NCI-H187 treated with DMSO at 0.1 percent for 48 hours (cell line): ENCODE results near the gene OCIAD1.

ENCODE experiments used
- DNase-seq: peaks from one replicate; lab custom pipeline; 2025; lab: John Stamatoyannopoulos, UW

OCIAD1 gene

GRCh38 chr4:48891028-48891619 lies 60.2 kb downstream of the OCIAD1 start:
- DNase-seq = peak; percentile 68

- DNase-seq = no peak
Measured at GRCh38 chr4:48896845-48897244, 66.0 kb downstream of the OCIAD1 start.

GRCh38 chr4:48898733-48899431 lies 68.0 kb downstream of the OCIAD1 start:
- DNase-seq = no peak

- DNase-seq = no peak
Measured at GRCh38 chr4:48899432-48899749, 68.5 kb downstream of the OCIAD1 start.

- DNase-seq = no peak
Measured at GRCh38 chr4:48899950-48900349, 69.1 kb downstream of the OCIAD1 start.

- DNase-seq = no peak
Measured at GRCh38 chr4:48901196-48901595, 70.3 kb downstream of the OCIAD1 start.

GRCh38 chr4:48902266-48902665 lies 71.4 kb downstream of the OCIAD1 start:
- peak; percentile 24 for DNase-seq

GRCh38 chr4:48904101-48904500 lies 73.2 kb downstream of the OCIAD1 start:
- DNase-seq = peak; percentile 73

GRCh38 chr4:48904541-48905142 lies 73.8 kb downstream of the OCIAD1 start:
- no peak for DNase-seq

- DNase-seq = no peak
Measured at GRCh38 chr4:48905363-48906015, 74.6 kb downstream of the OCIAD1 start.

- DNase-seq = peak; percentile 87
Measured at GRCh38 chr4:48906206-48907173, 75.6 kb downstream of the OCIAD1 start, which contains the start of gene OCIAD2. OCIAD2 (minus strand) TSS chr4:48906774; CDS start chr4:48904549, 2,225 bp downstream.

- DNase-seq = no peak
Measured at GRCh38 chr4:48907706-48908477, 77.0 kb downstream of the OCIAD1 start.

GRCh38 chr4:48908687-48909086 lies 77.8 kb downstream of the OCIAD1 start:
- no peak for DNase-seq

- DNase-seq = no peak
Measured at GRCh38 chr4:48909697-48910096, 78.8 kb downstream of the OCIAD1 start.

- DNase-seq = no peak
Measured at GRCh38 chr4:48910511-48910910, 79.6 kb downstream of the OCIAD1 start.
